Calu3 (cell line): Measurements from ENCODE around the gene ADGRL3. TPM values are rescaled to one million over a fixed set of nuclear protein-coding genes. Genes with fewer than 3 reads are reported as not detected.

ENCODE experiments used
- BruUV-seq: library from RNA; stranded (reverse); fragments of 400-500 nt; replicated peaks from 2 replicates; lab custom pipeline; 2021; lab: Mats Ljungman, UMichigan
- CTCF ChIA-PET: fragments of 300-600 bp; sonication (Branson Sonifier 250); formaldehyde crosslinking; loops from one replicate; lab custom pipeline; 2022; ENCODE audit warnings: antibody characterized with exemption; lab: Charles Lee
- DNase-seq: peaks from one replicate; pipeline ENCODE4 v3.0.0; 2022
- H3K27ac Mint-ChIP-seq: one replicate; pipeline ENCODE4 v1.8.0; 2022; ENCODE audit warnings: mixed read lengths; ENCODE audit not compliant: unreplicated experiment
- H3K27me3 Mint-ChIP-seq: one replicate; pipeline ENCODE4 v1.8.0; 2022; ENCODE audit warnings: mixed read lengths; ENCODE audit not compliant: unreplicated experiment
- H3K36me3 Mint-ChIP-seq: one replicate; pipeline ENCODE4 v1.8.0; 2022; ENCODE audit warnings: mild to moderate bottlenecking, moderate library complexity, mixed read lengths; ENCODE audit not compliant: insufficient read depth, unreplicated experiment
- H3K4me1 Mint-ChIP-seq: one replicate; pipeline ENCODE4 v1.8.0; 2022; ENCODE audit warnings: mild to moderate bottlenecking, low read depth, mixed read lengths; ENCODE audit not compliant: unreplicated experiment
- H3K4me3 Mint-ChIP-seq: one replicate; pipeline ENCODE4 v1.8.0; 2022; ENCODE audit warnings: mild to moderate bottlenecking, low read depth, moderate library complexity, mixed read lengths; ENCODE audit not compliant: unreplicated experiment
- H3K9me3 Mint-ChIP-seq: one replicate; pipeline ENCODE4 v1.8.0; 2022; ENCODE audit warnings: low read depth, mixed read lengths; ENCODE audit not compliant: unreplicated experiment
- CTCF ChIP-seq: fragments of 200-600 bp; IDR thresholded peaks from one replicate; pipeline ENCODE4 v1.8.0; 2022; ENCODE audit warnings: antibody characterized with exemption; ENCODE audit not compliant: unreplicated experiment
- intact Hi-C: fragments of 100-400 bp; cut with micrococcal nuclease; formaldehyde crosslinking; loops from one replicate; pipeline ENCODE4 v1.10.0; 2022; ENCODE audit not compliant: unreplicated experiment
- total RNA-seq: library from RNA; stranded (reverse); gene quantifications from 2 replicates; pipeline ENCODE4 v1.2.3, GENCODE V29; 2022

The ADGRL3 gene
- total RNA-seq, 1 experiment from 2014 or later, result 0.66 TPM

- Mint-ChIP-seq H3K9me3 (peaks cover 2% of the 10 kb centered on the region), H3K27me3 (no peaks in the 10 kb centered on the region), H3K4me3 (no peak overlapping the region), H3K4me1 (no peaks in the 10 kb centered on the region), H3K27ac (no peak overlapping the region), H3K36me3 (no peaks in the 10 kb centered on the region)
- TF ChIP-seq CTCF, result no peak
- no peak for DNase-seq
- BruUV-seq, result no TSS peak
- CTCF ChIA-PET, result no interaction called here
- intact Hi-C loops, result no loop called here
These were observed 612.0 kb downstream of the ADGRL3 start for GRCh38 chr4:61812171-61812570.

GRCh38 chr4:61817071-61817470 is 616.9 kb downstream of the ADGRL3 start:
- intact Hi-C loops, result no loop called here
- H3K4me3 Mint-ChIP-seq, result no peak overlapping the region
- CTCF ChIA-PET, result no interaction called here
- no peaks in the 10 kb centered on the region for H3K27me3 Mint-ChIP-seq
- no TSS peak for BruUV-seq
- no peaks in the 10 kb centered on the region for H3K36me3 Mint-ChIP-seq
- H3K4me1 Mint-ChIP-seq, result no peaks in the 10 kb centered on the region
- no peak for DNase-seq
- TF ChIP-seq CTCF, result no peak
- H3K27ac Mint-ChIP-seq, result no peak overlapping the region
- peaks cover 2% of the 10 kb centered on the region for H3K9me3 Mint-ChIP-seq

- CTCF ChIA-PET, result no interaction called here
- H3K27me3 Mint-ChIP-seq, result no peaks in the 10 kb centered on the region
- BruUV-seq, result no TSS peak
- H3K27ac Mint-ChIP-seq, result no peak overlapping the region
- no peak overlapping the region for H3K4me3 Mint-ChIP-seq
- H3K9me3 Mint-ChIP-seq, result peaks cover 2% of the 10 kb centered on the region
- no peak for TF ChIP-seq CTCF
- intact Hi-C loops, result no loop called here
- DNase-seq, result no peak
- H3K36me3 Mint-ChIP-seq, result no peaks in the 10 kb centered on the region
- no peaks in the 10 kb centered on the region for H3K4me1 Mint-ChIP-seq
These were observed 620.0 kb downstream of the ADGRL3 start for GRCh38 chr4:61820136-61820535.

- Mint-ChIP-seq H3K27ac (no peak overlapping the region), H3K4me3 (no peak overlapping the region), H3K27me3 (no peaks in the 10 kb centered on the region), H3K9me3 (no peaks in the 10 kb centered on the region), H3K4me1 (no peaks in the 10 kb centered on the region), H3K36me3 (no peaks in the 10 kb centered on the region)
- CTCF ChIA-PET, result no interaction called here
- intact Hi-C loops, result no loop called here
- no peak for DNase-seq
- no peak for TF ChIP-seq CTCF
- BruUV-seq, result no TSS peak
These were observed 624.3 kb downstream of the ADGRL3 start for GRCh38 chr4:61824454-61824853.
